Stimulated activated CD8-positive, alpha-beta memory T cell treated with anti-CD3 and anti-CD28 coated beads, Interleukin-15, amount 100 ng/mL, for 1 hour (primary cell): ENCODE results near the gene MON1B.

ENCODE experiments used
- DNase-seq: peaks from one replicate; pipeline ENCODE4 v3.0.0-alpha.2; 2020; ENCODE audit warnings: low read depth

MON1B gene

DNA sequence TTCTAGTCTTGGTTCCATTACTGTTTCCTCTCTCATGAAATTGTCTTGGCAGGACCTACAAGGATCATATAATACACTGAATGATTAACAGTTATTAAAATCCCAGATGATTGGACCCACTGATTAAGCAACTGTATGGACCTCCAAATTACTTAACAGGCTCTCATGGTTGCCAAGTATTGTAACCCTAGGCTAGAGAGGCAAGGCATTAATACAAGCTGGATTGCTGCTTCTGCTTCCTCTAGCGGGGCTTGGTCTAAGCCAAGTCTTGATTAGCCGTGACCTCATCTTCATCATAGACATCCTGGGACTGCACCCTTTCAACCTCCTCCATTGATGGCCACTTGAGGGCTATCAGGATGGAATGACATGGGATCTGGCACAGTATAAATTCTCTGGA lies 55.2 kb downstream of the MON1B start:
- DNase-seq = no peak

GRCh38 chr16:77250400-77250799 lies 59.4 kb downstream of the MON1B start:
- DNase-seq = no peak
